SK-N-SH (cell line): ENCODE measurements around the gene JAK1. TPM values are rescaled to one million over a fixed set of nuclear protein-coding genes. Genes with fewer than 3 reads are reported as not detected.

Experiments used
- CTCF ChIA-PET: fragments of 300-600, 350-600 bp; formaldehyde crosslinking; extraction: SDS; loops from one replicate; lab custom pipeline; 2021; lab: Yijun Ruan, JAX
- POLR2A ChIA-PET: fragments of 350-600 bp; sonication (Branson Sonifier 250); formaldehyde crosslinking; extraction: SDS; loops from one replicate; lab custom pipeline; 2020; ENCODE audit warnings: antibody characterized with exemption, inconsistent platforms; lab: Yijun Ruan, JAX
- DNase-seq: peaks from one replicate; pipeline ENCODE4 v3.0.0; 2012
- H2AFZ ChIP-seq: fragments of 200-600 bp; sonication (generic); 2 replicates; pipeline ENCODE4 v1.8.1; 2016; ENCODE audit warnings: antibody characterized with exemption, mild to moderate bottlenecking, low read depth
- H3F3A ChIP-seq: fragments of 200-600 bp; sonication (generic); replicated peaks from 2 replicates; pipeline ENCODE3; 2016; ENCODE audit warnings: antibody characterized with exemption, mild to moderate bottlenecking; ENCODE audit not compliant: insufficient read depth
- H3K27ac ChIP-seq, 2 experiments: fragments of 200-500 bp in 1 of 2; fragments of 200-600 bp in 1 of 2; sonication (Bioruptor generic) in 1 of 2; sonication (generic), shearing (Covaris generic) in 1 of 2; 2 replicates each; pipeline versions ENCODE4 v1.5.1 to v1.6.1; 2014 to 2016; ENCODE audit warnings: low read depth in 2 of 2, inconsistent platforms in 1 of 2, low read length in 1 of 2, mild to moderate bottlenecking in 1 of 2, mixed read lengths in 1 of 2
- H3K27me3 ChIP-seq: fragments of 200-600 bp; sonication (generic), shearing (Covaris generic); 2 replicates; pipeline ENCODE4 v1.6.1; 2016; ENCODE audit warnings: mixed run types; ENCODE audit not compliant: insufficient read depth
- H3K36me3 ChIP-seq, 2 experiments: fragments of 200-500 bp in 1 of 2; fragments of 200-600 bp in 1 of 2; sonication (Bioruptor generic) in 1 of 2; sonication (generic) in 1 of 2; replicated peaks in 1 of 2; 2 replicates each; pipeline versions ENCODE3 to v1.5.1; 2014 to 2016; ENCODE audit warnings: low read length in 1 of 2, mild to moderate bottlenecking in 1 of 2; ENCODE audit not compliant: insufficient read depth in 2 of 2, control insufficient read depth in 1 of 2
- H3K4me1 ChIP-seq, 2 experiments: fragments of 200-500 bp in 1 of 2; fragments of 200-600 bp in 1 of 2; sonication (Bioruptor generic) in 1 of 2; sonication (generic), shearing (Covaris generic) in 1 of 2; 2 replicates each; pipeline versions ENCODE4 v1.5.1 to v1.6.1; 2014 to 2016; ENCODE audit warnings: low read depth in 1 of 2, low read length in 1 of 2, mixed run types in 1 of 2; ENCODE audit not compliant: insufficient read depth in 2 of 2, control insufficient read depth in 1 of 2
- H3K4me2 ChIP-seq: fragments of 200-600 bp; sonication (generic), shearing (Covaris generic); 2 replicates; pipeline ENCODE4 v1.6.1; 2017; ENCODE audit warnings: mixed run types
- H3K4me3 ChIP-seq, 2 experiments: fragments of 200-500 bp in 1 of 2; fragments of 200-600 bp in 1 of 2; sonication (Bioruptor generic) in 1 of 2; sonication (generic), shearing (Covaris generic) in 1 of 2; 2 replicates each; pipeline versions ENCODE4 v1.5.1 to v1.8.1; 2014 to 2016; ENCODE audit warnings: low read depth in 2 of 2, inconsistent platforms in 1 of 2, low read length in 1 of 2, mild to moderate bottlenecking in 1 of 2, mixed read lengths in 1 of 2, moderate library complexity in 1 of 2
- H3K79me2 ChIP-seq: fragments of 200-600 bp; sonication (generic); 2 replicates; pipeline ENCODE4 v1.8.1; 2017; ENCODE audit warnings: mild to moderate bottlenecking; ENCODE audit not compliant: insufficient read depth
- H3K9ac ChIP-seq: fragments of 200-600 bp; sonication (generic); 2 replicates; pipeline ENCODE4 v1.6.1; 2017; ENCODE audit warnings: mixed run types
- H3K9me2 ChIP-seq: fragments of 200-600 bp; sonication (generic); 2 replicates; pipeline ENCODE4 v1.6.1; 2017; ENCODE audit warnings: mixed run types
- H3K9me3 ChIP-seq: fragments of 200-600 bp; sonication (generic); 2 replicates; pipeline ENCODE4 v1.6.1; 2017; ENCODE audit warnings: mixed run types, mild to moderate bottlenecking, moderate library complexity
- H4K20me1 ChIP-seq: fragments of 200-600 bp; sonication (generic); 2 replicates; pipeline ENCODE4 v1.6.1; 2017; ENCODE audit warnings: mild to moderate bottlenecking, mixed run types; ENCODE audit not compliant: insufficient read depth
- CHD2 ChIP-seq: fragments of 150-350 bp; IDR thresholded peaks from 2 replicates; pipeline ENCODE4 v1.6.1; 2018; ENCODE audit warnings: low read length; ENCODE audit not compliant: partially characterized antibody
- EZH2phosphoT487 ChIP-seq: fragments of 200-600 bp; sonication (generic); IDR thresholded peaks from 2 replicates; pipeline ENCODE4 v1.6.1; 2017; ENCODE audit warnings: low read depth, mixed run types, mild to moderate bottlenecking, antibody characterized with exemption, moderate library complexity, borderline replicate concordance
- FOSL2 ChIP-seq: IDR thresholded peaks from 2 replicates; pipeline ENCODE4 v1.4.0; 2012; ENCODE audit warnings: low read depth, mild to moderate bottlenecking, moderate library complexity, borderline replicate concordance
- FOXJ3 ChIP-seq: sonication (generic); formaldehyde crosslinking; IDR thresholded peaks from 2 replicates; pipeline ENCODE4 v1.5.1; 2020; ENCODE audit warnings: mild to moderate bottlenecking, missing genetic modification reagents
- GATA2 ChIP-seq: sonication (generic); formaldehyde crosslinking; IDR thresholded peaks from 2 replicates; pipeline ENCODE4 v1.5.0; 2020; ENCODE audit warnings: mild to moderate bottlenecking, missing genetic modification reagents
- NFIC ChIP-seq: IDR thresholded peaks from 2 replicates; pipeline ENCODE4 v1.4.0; 2012; ENCODE audit warnings: borderline replicate concordance
- NRF1 ChIP-seq: IDR thresholded peaks from 2 replicates; pipeline ENCODE4 v1.6.1; 2012; ENCODE audit warnings: low read depth, mild to moderate bottlenecking, low read length
- POLR2AphosphoS5 ChIP-seq: IDR thresholded peaks from 2 replicates; pipeline ENCODE4 v1.6.1; 2012; ENCODE audit warnings: low read depth, low read length
- SMC3 ChIP-seq: IDR thresholded peaks from 2 replicates; pipeline ENCODE4 v1.6.1; 2012; ENCODE audit warnings: low read depth, low read length, improper control_type of control experiment
- WGBS: methylation state at CpG from one replicate; pipeline ENCODE4 v1.1.6; 2017; ENCODE audit warnings: low lambda C conversion rate; 5-methylcytosine and 5-hydroxymethylcytosine counted together
- polyA plus RNA-seq, 3 experiments: library from polyadenylated mRNA; depleted of rRNA; stranded (reverse); fragments of >200 nt; gene quantifications; 2 replicates each; pipeline ENCODE4 v1.2.3, GENCODE V29; 2012
- TF ChIP-seq, protein P1 (sequence below): IDR thresholded peaks from 2 replicates; pipeline ENCODE4 v1.4.0; 2012; ENCODE audit warnings: low read depth, borderline replicate concordance
- TF ChIP-seq, protein P2 (sequence below): IDR thresholded peaks from 2 replicates; pipeline ENCODE4 v1.4.0; 2012; ENCODE audit warnings: low read depth, borderline replicate concordance
- TF ChIP-seq, protein P3 (sequence below): fragments of 150-350 bp; IDR thresholded peaks from 2 replicates; pipeline ENCODE4 v1.6.1; 2017; ENCODE audit warnings: antibody characterized with exemption, low read length, low read depth, borderline replicate concordance

The JAK1 gene
- polyA plus RNA-seq, 1 of the 3 experiments (the other 2 are of a cell fraction), result 47.5 TPM

DNA sequence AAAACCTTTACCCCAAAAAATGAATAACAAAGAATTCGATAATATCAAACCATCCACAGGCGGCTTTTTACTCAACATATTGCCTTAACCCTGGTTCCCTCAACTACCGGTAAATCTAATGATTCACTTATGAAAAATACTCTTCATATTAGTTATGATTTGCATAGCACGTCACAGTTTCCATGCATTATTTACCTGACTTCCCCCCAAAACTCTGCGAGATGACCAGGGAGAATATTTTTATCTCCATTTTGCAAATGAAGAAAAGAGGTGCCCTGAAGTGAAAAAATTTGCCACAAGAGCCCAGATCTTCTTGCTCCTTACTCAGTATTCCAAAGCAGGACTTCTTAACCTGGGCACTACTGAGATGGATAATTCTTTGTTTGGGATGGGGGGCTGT is 2.9 kb downstream of the JAK1 start:
- H4K20me1 ChIP-seq, result peaks cover 48% of the 10 kb centered on the region
- no peaks in the 10 kb centered on the region for H3F3A ChIP-seq
- no peaks in the 10 kb centered on the region for H3K36me3 ChIP-seq
- peaks cover 4 to 10% of the 10 kb centered on the region in 2 experiments; a peak in 3 of 4 replicates for H3K4me1 ChIP-seq
- POLR2A ChIA-PET, result no interaction called here
- H3K27ac ChIP-seq, result no peak overlapping the region
- H3K4me3 ChIP-seq, result no peak overlapping the region
- TF ChIP-seq NFIC (no peak), SMC3 (no peak), FOSL2 (no peak)
- TF ChIP-seq, protein P1, sequence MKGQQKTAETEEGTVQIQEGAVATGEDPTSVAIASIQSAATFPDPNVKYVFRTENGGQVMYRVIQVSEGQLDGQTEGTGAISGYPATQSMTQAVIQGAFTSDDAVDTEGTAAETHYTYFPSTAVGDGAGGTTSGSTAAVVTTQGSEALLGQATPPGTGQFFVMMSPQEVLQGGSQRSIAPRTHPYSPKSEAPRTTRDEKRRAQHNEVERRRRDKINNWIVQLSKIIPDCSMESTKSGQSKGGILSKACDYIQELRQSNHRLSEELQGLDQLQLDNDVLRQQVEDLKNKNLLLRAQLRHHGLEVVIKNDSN, result no peak
- TF ChIP-seq, all 33 proteins: peak for 0
- H3K27me3 ChIP-seq, result no peaks in the 10 kb centered on the region
- H2AFZ ChIP-seq, result no peak overlapping the region
- H3K9ac ChIP-seq, result no peak overlapping the region
- H3K4me2 ChIP-seq, result no peak overlapping the region
- CTCF ChIA-PET, result no interaction called here
- 98% methylated on average over 5 of the region's 5 CpGs for WGBS
- no peaks in the 10 kb centered on the region for H3K9me3 ChIP-seq
- peaks cover 78% of the 10 kb centered on the region for H3K79me2 ChIP-seq
- H3K9me2 ChIP-seq, result no peaks in the 10 kb centered on the region
- no peak for DNase-seq

DNA sequence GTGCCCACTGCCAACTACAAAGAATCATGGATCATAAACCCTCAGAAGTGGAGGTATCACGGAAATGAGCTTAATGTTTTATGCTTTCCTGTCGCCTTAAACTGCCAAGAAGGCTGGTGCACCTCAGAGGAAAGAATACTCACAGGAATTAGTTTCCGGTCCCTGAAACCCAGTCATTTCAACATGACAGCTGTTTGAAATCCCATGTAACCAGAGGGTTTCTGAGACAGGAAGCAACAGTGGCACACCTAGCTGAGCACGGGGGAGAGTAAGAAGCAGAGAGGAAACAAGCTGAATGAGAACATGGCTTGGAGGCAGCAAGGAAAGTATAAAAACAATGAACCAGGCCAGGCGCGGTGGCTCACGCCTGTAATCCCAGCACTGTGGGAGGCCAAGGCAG is 3.9 kb downstream of the JAK1 start:
- CTCF ChIA-PET, result interaction anchor here (0.9 kb wide), 1 partner anchor 23 kb away, joined by 3 read pairs; no protein-coding TSS in a partner anchor
- no peak overlapping the region for H3K9ac ChIP-seq

DNA sequence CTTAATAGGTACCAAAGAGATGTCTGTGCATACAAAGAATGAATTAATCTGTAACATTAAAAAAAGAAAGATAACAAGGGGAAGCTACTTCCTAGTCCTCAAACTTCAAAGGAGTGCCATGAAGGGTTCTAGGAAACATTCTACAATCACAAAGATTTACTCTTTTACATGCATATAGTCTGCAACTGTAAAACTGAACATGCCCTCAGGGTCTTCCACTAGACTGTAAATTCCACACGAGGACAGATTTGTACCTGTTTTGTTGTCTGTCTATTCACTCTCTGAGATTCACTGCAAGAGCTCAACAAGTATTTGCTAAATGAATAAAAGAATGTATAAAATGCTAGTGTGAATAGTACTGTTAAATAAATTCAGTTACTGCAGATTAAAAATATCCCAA is 4.4 kb downstream of the JAK1 start:
- Histone ChIP-seq H3K9me3 (no peaks in the 10 kb centered on the region), H3K79me2 (peaks cover 91% of the 10 kb centered on the region), H4K20me1 (peaks cover 59% of the 10 kb centered on the region), H3K4me3 (no peak overlapping the region), H3K27ac (no peak overlapping the region; a peak in 1 of 4 replicates), H3K36me3 (no peaks in the 10 kb centered on the region), H3K27me3 (no peaks in the 10 kb centered on the region), H3F3A (no peaks in the 10 kb centered on the region), H2AFZ (no peak overlapping the region), H3K4me2 (no peak overlapping the region), H3K4me1 (peaks cover 6 to 11% of the 10 kb centered on the region in 2 experiments; a peak in 3 of 4 replicates), H3K9ac (no peak overlapping the region), H3K9me2 (no peaks in the 10 kb centered on the region)
- WGBS, result 53% methylated on average over 1 of the region's 1 CpG
- ChIA-PET CTCF (interaction anchor here (0.7 to 0.9 kb wide), 2 partner anchors 23 to 60 kb away, joined by 3 read pairs; no protein-coding TSS in a partner anchor), POLR2A (no interaction called here)
- no peak for TF ChIP-seq CHD2
- TF ChIP-seq POLR2AphosphoS5, result no peak
- no peak for TF ChIP-seq FOXJ3 (CRISPR knock-in tag)
- no peak for TF ChIP-seq EZH2phosphoT487
- TF ChIP-seq, protein P2, sequence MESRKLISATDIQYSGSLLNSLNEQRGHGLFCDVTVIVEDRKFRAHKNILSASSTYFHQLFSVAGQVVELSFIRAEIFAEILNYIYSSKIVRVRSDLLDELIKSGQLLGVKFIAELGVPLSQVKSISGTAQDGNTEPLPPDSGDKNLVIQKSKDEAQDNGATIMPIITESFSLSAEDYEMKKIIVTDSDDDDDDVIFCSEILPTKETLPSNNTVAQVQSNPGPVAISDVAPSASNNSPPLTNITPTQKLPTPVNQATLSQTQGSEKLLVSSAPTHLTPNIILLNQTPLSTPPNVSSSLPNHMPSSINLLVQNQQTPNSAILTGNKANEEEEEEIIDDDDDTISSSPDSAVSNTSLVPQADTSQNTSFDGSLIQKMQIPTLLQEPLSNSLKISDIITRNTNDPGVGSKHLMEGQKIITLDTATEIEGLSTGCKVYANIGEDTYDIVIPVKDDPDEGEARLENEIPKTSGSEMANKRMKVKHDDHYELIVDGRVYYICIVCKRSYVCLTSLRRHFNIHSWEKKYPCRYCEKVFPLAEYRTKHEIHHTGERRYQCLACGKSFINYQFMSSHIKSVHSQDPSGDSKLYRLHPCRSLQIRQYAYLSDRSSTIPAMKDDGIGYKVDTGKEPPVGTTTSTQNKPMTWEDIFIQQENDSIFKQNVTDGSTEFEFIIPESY, result no peak
- TF ChIP-seq, protein P3, sequence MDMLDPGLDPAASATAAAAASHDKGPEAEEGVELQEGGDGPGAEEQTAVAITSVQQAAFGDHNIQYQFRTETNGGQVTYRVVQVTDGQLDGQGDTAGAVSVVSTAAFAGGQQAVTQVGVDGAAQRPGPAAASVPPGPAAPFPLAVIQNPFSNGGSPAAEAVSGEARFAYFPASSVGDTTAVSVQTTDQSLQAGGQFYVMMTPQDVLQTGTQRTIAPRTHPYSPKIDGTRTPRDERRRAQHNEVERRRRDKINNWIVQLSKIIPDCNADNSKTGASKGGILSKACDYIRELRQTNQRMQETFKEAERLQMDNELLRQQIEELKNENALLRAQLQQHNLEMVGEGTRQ, result no peak
- DNase-seq, result no peak

More for the DNA sequence above, 3.9 kb downstream of the JAK1 start:
- Histone ChIP-seq H3K9me3 (no peaks in the 10 kb centered on the region), H3K4me1 (peaks cover 4 to 10% of the 10 kb centered on the region in 2 experiments; a peak in 3 of 4 replicates), H3K4me2 (no peak overlapping the region), H3K9me2 (no peaks in the 10 kb centered on the region), H3K27me3 (no peaks in the 10 kb centered on the region), H2AFZ (no peak overlapping the region), H3K79me2 (peaks cover 86% of the 10 kb centered on the region), H3K4me3 (no peak overlapping the region), H4K20me1 (peaks cover 55% of the 10 kb centered on the region), H3F3A (no peaks in the 10 kb centered on the region)
- 83% methylated on average over 7 of the region's 7 CpGs for WGBS
- TF ChIP-seq GATA2 (CRISPR knock-in tag) (no peak), NRF1 (no peak), CHD2 (no peak), FOSL2 (no peak), EZH2phosphoT487 (no peak)
- TF ChIP-seq, all 33 proteins: peak for 0
- no peak for DNase-seq
- POLR2A ChIA-PET, result no interaction called here
- no peaks in the 10 kb centered on the region for H3K36me3 ChIP-seq
- no peak overlapping the region for H3K27ac ChIP-seq
